Naive thymus-derived CD4-positive, alpha-beta T cell (primary cell): ENCODE measurements around the gene TMEM212. TPM values are rescaled to one million over a fixed set of nuclear protein-coding genes. Genes with fewer than 3 reads are reported as not detected.

Experiments
- ATAC-seq: fragments of 150-1000 bp; cut with Tn5 transposase; 2 replicates; pipeline ENCODE4 v1.10.0; 2021; ENCODE audit warnings: mild to moderate bottlenecking, moderate library complexity
- CTCF ChIA-PET: fragments of 350-600 bp; sonication (Branson Sonifier 250); formaldehyde crosslinking; loops from one replicate; lab custom pipeline; 2021; ENCODE audit warnings: antibody characterized with exemption; lab: Charles Lee
- POLR2A ChIA-PET: fragments of 350-600 bp; sonication (Branson Sonifier 250); formaldehyde crosslinking; loops from one replicate; lab custom pipeline; 2021; ENCODE audit warnings: antibody characterized with exemption, inconsistent platforms; lab: Charles Lee
- DNase-seq, 9 donors: peaks; one replicate each; pipeline versions ENCODE4 v3.0.0 to v3.0.0-alpha.2; 2020 to 2022; ENCODE audit warnings: mixed read lengths in 1 of 9
- H3K27ac ChIP-seq: one replicate; pipeline ENCODE4 v1.7.0; 2013; ENCODE audit warnings: mild to moderate bottlenecking, low read depth, low read length, moderate library complexity
- H3K27me3 ChIP-seq, 2 donors: one replicate each; pipeline ENCODE4 v1.7.0; 2013; ENCODE audit warnings: low read length in 2 of 2, mild to moderate bottlenecking in 2 of 2, moderate library complexity in 2 of 2; ENCODE audit not compliant: control insufficient read depth in 2 of 2, insufficient read depth in 2 of 2
- H3K36me3 ChIP-seq, 3 experiments: 1 replicate in 2 of 3; 2 replicates in 1 of 3; pipeline ENCODE4 v1.7.0; 2013; ENCODE audit warnings: low read length in 3 of 3, mild to moderate bottlenecking in 3 of 3, moderate library complexity in 1 of 3; ENCODE audit not compliant: insufficient read depth in 3 of 3, control insufficient read depth in 2 of 3
- H3K4me1 ChIP-seq, 2 donors: one replicate each; pipeline ENCODE4 v1.7.0; 2013; ENCODE audit warnings: low read length in 2 of 2, mild to moderate bottlenecking in 2 of 2, moderate library complexity in 1 of 2; ENCODE audit not compliant: control insufficient read depth in 2 of 2, insufficient read depth in 2 of 2
- H3K4me3 ChIP-seq: 2 replicates; pipeline ENCODE4 v1.7.0; 2013; ENCODE audit warnings: mild to moderate bottlenecking, low read length
- H3K9me3 ChIP-seq, 3 experiments: 1 replicate in 2 of 3; 2 replicates in 1 of 3; pipeline ENCODE4 v1.7.0; 2013; ENCODE audit warnings: low read length in 3 of 3; ENCODE audit not compliant: control insufficient read depth in 2 of 3
- H3K27ac Mint-ChIP-seq, 9 donors: one replicate each; pipeline ENCODE4 v1.8.0; 2020 to 2022; ENCODE audit warnings: mixed read lengths in 9 of 9, mild to moderate bottlenecking in 8 of 9, moderate library complexity in 5 of 9, inconsistent platforms in 2 of 9
- H3K27me3 Mint-ChIP-seq, 5 donors: one replicate each; pipeline ENCODE4 v1.8.0; 2021 to 2022; ENCODE audit warnings: mixed read lengths in 5 of 5, mild to moderate bottlenecking in 1 of 5
- H3K36me3 Mint-ChIP-seq, 5 donors: one replicate each; pipeline ENCODE4 v1.8.0; 2020 to 2022; ENCODE audit warnings: mixed read lengths in 5 of 5, mild to moderate bottlenecking in 3 of 5, inconsistent platforms in 1 of 5
- H3K4me1 Mint-ChIP-seq, 7 donors: one replicate each; pipeline ENCODE4 v1.8.0; 2020 to 2022; ENCODE audit warnings: mixed read lengths in 7 of 7, mild to moderate bottlenecking in 3 of 7, inconsistent platforms in 1 of 7
- H3K4me3 Mint-ChIP-seq, 10 donors: one replicate each; pipeline ENCODE4 v1.8.0; 2020 to 2022; ENCODE audit warnings: mild to moderate bottlenecking in 10 of 10, mixed read lengths in 10 of 10, moderate library complexity in 6 of 10, inconsistent platforms in 2 of 10
- H3K9me3 Mint-ChIP-seq, 11 donors: one replicate each; pipeline ENCODE4 v1.8.0; 2020 to 2022; ENCODE audit warnings: mixed read lengths in 11 of 11, mild to moderate bottlenecking in 4 of 11, inconsistent platforms in 1 of 11, moderate library complexity in 1 of 11
- intact Hi-C, 2 donors: fragments of 100-400 bp; cut with micrococcal nuclease; formaldehyde crosslinking; loops; one replicate each; pipeline ENCODE4 v1.15.1; 2023
- polyA plus RNA-seq, 2 donors: library from polyadenylated mRNA; unstranded; fragments of 300-500 nt; fragmentation: Illumina TruSeq; gene quantifications; one replicate each; pipeline ENCODE4 v1.2.3, GENCODE V29; 2021
- total RNA-seq, 6 experiments: library from RNA in 5 of 6; stranded (reverse) in 5 of 6; gene quantifications; 1 replicate in 5 of 6; 2 replicates in 1 of 6; pipeline ENCODE4 v1.2.3 and lab custom pipeline; 2021 to 2026

TMEM212 gene
- total and polyA plus RNA-seq, 7 experiments from 2014 or later, result not detected

- H3K36me3 ChIP-seq, result no peaks in the 10 kb centered on the region
- CTCF ChIA-PET, result no interaction called here
- no peaks in the 10 kb centered on the region for H3K27me3 ChIP-seq
- ATAC-seq (no peak), DNase-seq (no peak)
- no peaks in the 10 kb centered on the region for H3K36me3 Mint-ChIP-seq
- no peak overlapping the region for H3K4me3 Mint-ChIP-seq
- no peak overlapping the region for H3K27ac ChIP-seq
- H3K27me3 Mint-ChIP-seq, result peaks cover 6 to 32% (median 9%) of the 10 kb centered on the region in 5 donors
- intact Hi-C loops, result no loop called here
- peaks cover 0 to 1% (median 0%) of the 10 kb centered on the region in 11 donors for H3K9me3 Mint-ChIP-seq
- POLR2A ChIA-PET, result no interaction called here
- no peaks in the 10 kb centered on the region for H3K9me3 ChIP-seq
- H3K4me3 ChIP-seq, result no peak overlapping the region
- H3K27ac Mint-ChIP-seq, result no peak overlapping the region
- H3K4me1 ChIP-seq, result no peaks in the 10 kb centered on the region
- peaks cover 0 to 5% (median 0%) of the 10 kb centered on the region in 7 donors for H3K4me1 Mint-ChIP-seq
These were observed 4.9 kb upstream of the TMEM212 start for GRCh38 chr3:171838218-171838720.

- Histone ChIP-seq H3K27ac (no peak overlapping the region), H3K36me3 (no peaks in the 10 kb centered on the region), H3K27me3 (no peaks in the 10 kb centered on the region), H3K9me3 (no peaks in the 10 kb centered on the region), H3K4me1 (no peaks in the 10 kb centered on the region), H3K4me3 (no peak overlapping the region)
- CTCF ChIA-PET, result no interaction called here
- peaks cover 0 to 1% (median 0%) of the 10 kb centered on the region in 11 donors for H3K9me3 Mint-ChIP-seq
- POLR2A ChIA-PET, result no interaction called here
- ATAC-seq, result no peak
- peaks cover 0 to 5% (median 0%) of the 10 kb centered on the region in 7 donors for H3K4me1 Mint-ChIP-seq
- no peak for DNase-seq
- intact Hi-C loops, result no loop called here
- H3K27me3 Mint-ChIP-seq, result peaks cover 6 to 32% (median 9%) of the 10 kb centered on the region in 5 donors
- H3K27ac Mint-ChIP-seq, result no peak overlapping the region
- H3K4me3 Mint-ChIP-seq, result no peak overlapping the region
- no peaks in the 10 kb centered on the region for H3K36me3 Mint-ChIP-seq
These were observed 3.9 kb upstream of the TMEM212 start for GRCh38 chr3:171839270-171839669.

GRCh38 chr3:171840445-171840810, 2.7 kb upstream of the TMEM212 start:
- Mint-ChIP-seq H3K27ac (no peak overlapping the region), H3K4me1 (peaks cover 0 to 5% (median 0%) of the 10 kb centered on the region in 7 donors), H3K27me3 (peaks cover 6 to 29% (median 9%) of the 10 kb centered on the region in 5 donors), H3K9me3 (peaks cover 0 to 1% (median 0%) of the 10 kb centered on the region in 11 donors), H3K4me3 (no peak overlapping the region), H3K36me3 (no peaks in the 10 kb centered on the region)
- DNase-seq (no peak), ATAC-seq (no peak)
- intact Hi-C loops, result no loop called here
- Histone ChIP-seq H3K27me3 (no peaks in the 10 kb centered on the region), H3K4me1 (no peaks in the 10 kb centered on the region), H3K9me3 (no peaks in the 10 kb centered on the region), H3K27ac (no peak overlapping the region), H3K36me3 (no peaks in the 10 kb centered on the region), H3K4me3 (no peak overlapping the region)
- POLR2A ChIA-PET, result no interaction called here
- CTCF ChIA-PET, result no interaction called here

GRCh38 chr3:171840811-171841619, 2.1 kb upstream of the TMEM212 start:
- Histone ChIP-seq H3K27ac (no peak overlapping the region), H3K27me3 (no peaks in the 10 kb centered on the region), H3K4me1 (no peaks in the 10 kb centered on the region), H3K4me3 (no peak overlapping the region), H3K9me3 (no peaks in the 10 kb centered on the region), H3K36me3 (no peaks in the 10 kb centered on the region)
- DNase-seq (no peak), ATAC-seq (no peak)
- Mint-ChIP-seq H3K27ac (no peak overlapping the region), H3K27me3 (peaks cover 6 to 27% (median 9%) of the 10 kb centered on the region in 5 donors), H3K36me3 (peaks cover 0 to 2% (median 0%) of the 10 kb centered on the region in 5 donors), H3K9me3 (peaks cover 0 to 2% (median 0%) of the 10 kb centered on the region in 11 donors), H3K4me1 (peaks cover 0 to 5% (median 0%) of the 10 kb centered on the region in 7 donors), H3K4me3 (no peak overlapping the region)
- ChIA-PET POLR2A (no interaction called here), CTCF (interaction anchor here (0.5 kb wide), 1 partner anchor 43 kb away, joined by 7 read pairs; no protein-coding TSS in a partner anchor)
- intact Hi-C loops, result no loop called here

GRCh38 chr3:171841620-171842000, 1.5 kb upstream of the TMEM212 start:
- H3K27me3 Mint-ChIP-seq, result peaks cover 6 to 26% (median 9%) of the 10 kb centered on the region in 5 donors
- Histone ChIP-seq H3K36me3 (no peaks in the 10 kb centered on the region), H3K4me1 (no peaks in the 10 kb centered on the region), H3K27me3 (no peaks in the 10 kb centered on the region), H3K4me3 (no peak overlapping the region), H3K27ac (no peak overlapping the region), H3K9me3 (no peaks in the 10 kb centered on the region)
- intact Hi-C loops, result no loop called here
- H3K4me3 Mint-ChIP-seq, result no peak overlapping the region
- ChIA-PET CTCF (interaction anchor here (0.5 kb wide), 1 partner anchor 42 kb away, joined by 7 read pairs; no protein-coding TSS in a partner anchor), POLR2A (interaction anchor here (0.7 kb wide), 1 partner anchor 443 kb away, joined by 3 read pairs; no protein-coding TSS in a partner anchor)
- peaks cover 0 to 3% (median 0%) of the 10 kb centered on the region in 11 donors for H3K9me3 Mint-ChIP-seq
- ATAC-seq (no peak), DNase-seq (no peak)
- no peak overlapping the region for H3K27ac Mint-ChIP-seq
- H3K36me3 Mint-ChIP-seq, result peaks cover 0 to 3% (median 0%) of the 10 kb centered on the region in 5 donors
- peaks cover 0 to 7% (median 2%) of the 10 kb centered on the region in 7 donors for H3K4me1 Mint-ChIP-seq

- POLR2A ChIA-PET, result no interaction called here
- Mint-ChIP-seq H3K4me1 (peaks cover 0 to 17% (median 5%) of the 10 kb centered on the region in 7 donors), H3K27me3 (peaks cover 0 to 23% (median 5%) of the 10 kb centered on the region in 5 donors), H3K36me3 (peaks cover 0 to 5% (median 0%) of the 10 kb centered on the region in 5 donors), H3K27ac (peak overlapping the region in 1 of 9 donors; percentile 9), H3K9me3 (peaks cover 0 to 10% (median 0%) of the 10 kb centered on the region in 11 donors), H3K4me3 (no peak overlapping the region)
- no peaks in the 10 kb centered on the region for H3K4me1 ChIP-seq
- H3K36me3 ChIP-seq, result no peaks in the 10 kb centered on the region
- H3K4me3 ChIP-seq, result no peak overlapping the region
- CTCF ChIA-PET, result no interaction called here
- H3K27ac ChIP-seq, result no peak overlapping the region
- H3K27me3 ChIP-seq, result no peaks in the 10 kb centered on the region
- ATAC-seq (no peak), DNase-seq (no peak)
- H3K9me3 ChIP-seq, result no peaks in the 10 kb centered on the region
- intact Hi-C loops, result no loop called here
These were observed 1.7 kb downstream of the TMEM212 start for GRCh38 chr3:171844873-171845272.
